Pancreas (tissue), 10 donors: Measurements from ENCODE around the gene AOPEP. TPM values are rescaled to one million over a fixed set of nuclear protein-coding genes. Genes with fewer than 3 reads are reported as not detected.

Source experiments
- ATAC-seq, 4 donors: fragments of 200-7000 bp; cut with Tn5 transposase; one replicate each; pipeline versions ENCODE4 v1.8.0 to v1.9.1; 2020; ENCODE audit warnings: mild to moderate bottlenecking in 4 of 4, moderate library complexity in 4 of 4
- DNase-seq, 6 donors: peaks; one replicate each; pipeline ENCODE4 v3.0.0-alpha.2; 2020
- FAIRE-seq: peaks from 2 replicates; lab custom pipeline; 2012; peaks lifted over from hg19 to GRCh38; lab: Jason Lieb, UNC
- H3K27ac ChIP-seq, 4 donors: fragments of 200-600 bp; sonication (generic); 1 replicate in 3 of 4; 2 replicates in 1 of 4; pipeline versions ENCODE4 v1.5.0 to v1.8.0; 2020
- H3K27me3 ChIP-seq, 4 donors: fragments of 200-600 bp; one replicate each; pipeline ENCODE4 v1.8.0; 2021
- H3K36me3 ChIP-seq, 3 donors: fragments of 200-600 bp; sonication (generic) in 1 of 3; one replicate each; pipeline versions ENCODE4 v1.5.0 to v1.8.0; 2020 to 2021
- H3K4me1 ChIP-seq, 3 donors: fragments of 200-600 bp; one replicate each; pipeline ENCODE4 v1.8.0; 2021
- H3K4me3 ChIP-seq, 4 donors: fragments of 200-600 bp; sonication (generic) in 2 of 4; one replicate each; pipeline versions ENCODE4 v1.5.0 to v1.8.0; 2020 to 2021
- H3K9me3 ChIP-seq, 4 donors: fragments of 200-600 bp; one replicate each; pipeline ENCODE4 v1.8.0; 2021
- WGBS, 2 donors: extraction: QIAGEN DNeasy Blood & Tissue Kit; methylation state at CpG; one replicate each; pipeline ENCODE4 v1.1.7; 2013; 5-methylcytosine and 5-hydroxymethylcytosine counted together
- intact Hi-C, 3 donors: fragments of 100-400 bp; cut with DNase I; formaldehyde crosslinking; loops; one replicate each; pipeline versions ENCODE4 v1.11.1 to v1.14.2; 2022
- polyA plus RNA-seq, 2 donors: library from polyadenylated mRNA; stranded (reverse); fragments of 200-250 nt; gene quantifications; one replicate each; pipeline ENCODE4 v1.2.3, GENCODE V29; 2013
- total RNA-seq, 6 donors: library from RNA; stranded (reverse); fragmentation: NEBNext Ultra II Directional in 4 of 6; extraction: Animal tissue kit (Norgen Biotek cat#: 25700) in 4 of 6; gene quantifications; one replicate each; pipeline versions ENCODE4 v1.2.1 to v1.2.4, GENCODE V29; 2021 to 2023
- TF ChIP-seq, protein P1 (sequence below), 4 donors: fragments of 200-600 bp; sonication (generic) in 3 of 4; IDR thresholded peaks; one replicate each; pipeline versions ENCODE4 v1.5.0 to v1.8.0; 2021; ENCODE audit warnings: antibody characterized with exemption in 4 of 4
- donor health status: healthy with polysubstance abuse.
- donor health status: DM: no; HTN: no; CAD: no; lungs with moderate emphysema.
- donor health status: DM: no; HTN: no; CAD: no.
- donor health status: control.
- donor health status: control.
- donor health status: Bipolar disorder and iron deficiency.
- donor health status: DM: yes; HTN: yes; CAD: no.
- donor health status: DM: no; HTN: no; CAD: no.
- donor health status: DM: no; HTN: no; CAD: no.
- donor health status: DM: yes; HTN: yes; CAD: no.

AOPEP gene
- total and polyA plus RNA-seq, 8 donors, result 50.5 to 140 (median 76.7) TPM

GRCh38 chr9:94700445-94700844 is 26.1 kb upstream of the AOPEP start:
- TF ChIP-seq, protein P1, sequence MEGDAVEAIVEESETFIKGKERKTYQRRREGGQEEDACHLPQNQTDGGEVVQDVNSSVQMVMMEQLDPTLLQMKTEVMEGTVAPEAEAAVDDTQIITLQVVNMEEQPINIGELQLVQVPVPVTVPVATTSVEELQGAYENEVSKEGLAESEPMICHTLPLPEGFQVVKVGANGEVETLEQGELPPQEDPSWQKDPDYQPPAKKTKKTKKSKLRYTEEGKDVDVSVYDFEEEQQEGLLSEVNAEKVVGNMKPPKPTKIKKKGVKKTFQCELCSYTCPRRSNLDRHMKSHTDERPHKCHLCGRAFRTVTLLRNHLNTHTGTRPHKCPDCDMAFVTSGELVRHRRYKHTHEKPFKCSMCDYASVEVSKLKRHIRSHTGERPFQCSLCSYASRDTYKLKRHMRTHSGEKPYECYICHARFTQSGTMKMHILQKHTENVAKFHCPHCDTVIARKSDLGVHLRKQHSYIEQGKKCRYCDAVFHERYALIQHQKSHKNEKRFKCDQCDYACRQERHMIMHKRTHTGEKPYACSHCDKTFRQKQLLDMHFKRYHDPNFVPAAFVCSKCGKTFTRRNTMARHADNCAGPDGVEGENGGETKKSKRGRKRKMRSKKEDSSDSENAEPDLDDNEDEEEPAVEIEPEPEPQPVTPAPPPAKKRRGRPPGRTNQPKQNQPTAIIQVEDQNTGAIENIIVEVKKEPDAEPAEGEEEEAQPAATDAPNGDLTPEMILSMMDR (IDR thresholded peaks at IDR 0.05), result no peak
- no peak for FAIRE-seq
- H3K36me3 ChIP-seq, result no peaks in the 10 kb centered on the region
- no peaks in the 10 kb centered on the region for H3K4me1 ChIP-seq
- H3K27ac ChIP-seq, result no peak overlapping the region
- intact Hi-C loops, result no loop called here
- no peaks in the 10 kb centered on the region for H3K9me3 ChIP-seq
- DNase-seq, result no peak
- no peak overlapping the region for H3K4me3 ChIP-seq
- WGBS, 2 donors, result 97% methylated on average over 3 of the region's 3 CpGs
- no peaks in the 10 kb centered on the region for H3K27me3 ChIP-seq
- ATAC-seq, result no peak

- Histone ChIP-seq H3K36me3 (no peaks in the 10 kb centered on the region), H3K27me3 (no peaks in the 10 kb centered on the region), H3K27ac (no peak overlapping the region), H3K9me3 (no peaks in the 10 kb centered on the region), H3K4me3 (no peak overlapping the region), H3K4me1 (no peaks in the 10 kb centered on the region)
- peak in 1 of 4 donors; percentile 46 for ATAC-seq
- no peak for DNase-seq
- TF ChIP-seq, protein P1 (IDR thresholded peaks at IDR 0.05), result no peak
- WGBS, 2 donors, result 39 to 43% methylated on average over 4 of the region's 4 CpGs
- FAIRE-seq, result no peak
- intact Hi-C loops, result no loop called here
Observed at GRCh38 chr9:94703488-94704140, 22.9 kb upstream of the AOPEP start.

DNA sequence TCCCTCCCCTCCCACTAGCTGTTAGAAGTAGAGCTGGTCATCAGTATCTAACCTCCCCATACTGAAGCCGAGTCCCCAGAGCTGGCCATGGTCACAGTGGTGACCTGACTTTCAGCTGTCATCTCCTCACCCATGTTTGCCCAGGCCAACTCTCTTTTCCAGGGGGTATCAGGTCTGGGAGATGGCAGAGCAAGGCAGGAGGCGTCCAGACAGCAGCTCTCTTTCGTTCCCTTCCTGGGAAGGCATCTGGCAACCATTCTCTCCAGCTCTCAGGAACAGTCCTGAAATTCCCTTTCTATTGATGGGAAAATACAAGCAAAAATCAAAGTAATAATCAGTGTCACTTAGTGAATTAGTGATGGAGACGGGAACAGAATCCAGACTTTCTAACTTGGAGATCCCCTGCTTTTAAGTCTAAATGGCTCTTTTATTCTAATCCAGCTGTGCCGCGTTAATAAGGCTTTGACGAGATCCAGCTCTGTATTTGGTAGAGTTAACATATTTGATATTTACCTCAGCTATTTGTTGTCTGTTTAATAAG is 21.3 kb upstream of the AOPEP start:
- no peak for ATAC-seq
- H3K4me3 ChIP-seq, result no peak overlapping the region
- H3K4me1 ChIP-seq, result no peaks in the 10 kb centered on the region
- no peaks in the 10 kb centered on the region for H3K27me3 ChIP-seq
- H3K27ac ChIP-seq, result no peak overlapping the region
- WGBS, 2 donors, result 85 to 87% methylated on average over 7 of the region's 7 CpGs
- no peak for FAIRE-seq
- intact Hi-C loops, result no loop called here
- DNase-seq, result no peak
- no peaks in the 10 kb centered on the region for H3K36me3 ChIP-seq
- no peaks in the 10 kb centered on the region for H3K9me3 ChIP-seq
- TF ChIP-seq, protein P1 (IDR thresholded peaks at IDR 0.05), result no peak

GRCh38 chr9:94706922-94707321 is 19.6 kb upstream of the AOPEP start:
- H3K9me3 ChIP-seq, result no peaks in the 10 kb centered on the region
- H3K27me3 ChIP-seq, result no peaks in the 10 kb centered on the region
- H3K4me3 ChIP-seq, result no peak overlapping the region
- H3K4me1 ChIP-seq, result no peaks in the 10 kb centered on the region
- TF ChIP-seq, protein P1 (IDR thresholded peaks at IDR 0.05), result no peak
- ATAC-seq, result no peak
- FAIRE-seq, result no peak
- intact Hi-C loops, result no loop called here
- no peaks in the 10 kb centered on the region for H3K36me3 ChIP-seq
- 85 to 91% methylated on average over 5 of the region's 5 CpGs for WGBS, 2 donors
- DNase-seq, result no peak
- no peak overlapping the region for H3K27ac ChIP-seq
